HTERT RPE-1 (cell line): ENCODE results near the gene DDX31.
"Not testable (repeated sequence)": the region's sequence is repeated elsewhere in the genome, so short reads cannot be mapped to it uniquely, and the experiment has no call there.

Source experiments
- in situ Hi-C: fragments of 300-500 bp; cut with MboI; formaldehyde crosslinking; loops from 4 replicates; pipeline ENCODE4 v1.14.3; 2020; ENCODE audit warnings: low sequenced_read_pairs

DDX31 gene

DNA sequence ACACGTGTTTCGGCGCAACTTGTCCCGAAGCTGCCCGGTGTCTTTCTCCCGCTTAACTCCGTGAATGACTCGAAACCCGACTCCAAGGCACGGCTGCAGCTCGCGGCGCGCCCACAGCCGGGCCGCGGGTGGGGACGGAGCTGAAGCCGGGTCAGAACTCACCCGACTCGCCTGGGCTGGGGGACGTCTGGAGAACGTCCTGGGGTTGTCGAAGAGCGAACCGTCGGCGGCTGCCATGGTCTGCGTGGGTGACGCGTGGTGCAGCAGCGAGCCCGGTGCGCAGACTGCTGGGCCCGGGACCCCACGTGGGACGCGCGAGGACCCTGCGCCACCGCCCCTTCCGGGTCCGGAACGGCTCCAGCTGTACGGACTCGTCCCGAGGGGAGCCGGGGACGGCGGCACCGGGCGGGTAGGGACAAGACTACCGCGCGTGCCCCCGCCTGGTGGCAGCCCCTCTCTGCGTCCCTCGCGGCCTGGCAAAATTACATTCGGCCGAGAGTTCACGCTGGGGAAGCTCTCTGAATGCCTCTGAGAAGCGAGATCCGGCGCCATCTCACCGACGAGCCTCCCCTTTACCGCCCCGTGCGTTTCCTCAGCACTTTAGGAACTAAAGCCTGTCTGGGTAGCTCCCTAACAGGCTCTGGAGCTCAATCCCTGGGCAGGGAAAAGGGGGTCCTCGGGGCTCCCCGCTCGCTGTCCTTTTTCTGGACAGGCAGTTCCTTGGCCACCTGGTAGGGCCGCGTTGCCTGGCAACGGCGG lies at the start of gene DDX31:
Gene DDX31 (minus strand): TSS at position 286 of the 759 bp plus-strand sequence. CDS start 49 bp downstream, at position 237.
- in situ Hi-C loops = no loop called here

DNA sequence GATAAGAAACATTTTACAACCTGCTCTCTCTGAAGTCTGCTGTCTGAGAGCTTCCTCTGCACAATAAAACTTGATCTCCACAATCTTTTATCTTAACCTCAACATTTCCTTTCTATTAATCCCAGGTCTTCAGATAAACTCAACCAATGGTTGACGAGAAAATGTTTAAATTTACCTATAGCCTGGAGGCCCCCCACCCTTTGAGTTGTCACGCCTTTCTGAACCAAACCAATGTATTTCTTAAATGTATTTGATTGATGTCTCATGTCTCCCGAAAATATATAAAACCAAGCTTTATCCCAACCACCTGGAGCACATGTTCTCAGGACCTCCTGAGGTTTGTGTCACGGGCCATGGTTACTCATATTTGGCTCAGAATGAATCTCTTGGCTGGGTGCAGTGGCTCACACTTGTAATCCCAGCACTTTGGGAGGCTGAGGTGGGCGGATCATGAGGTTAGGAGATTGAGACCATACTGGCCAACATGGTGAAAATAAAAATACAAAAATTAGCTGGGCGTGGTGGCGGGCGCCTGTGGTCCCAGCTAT lies 48.7 kb upstream of the DDX31 start:
- in situ Hi-C loops = not testable (repeated sequence)

DNA sequence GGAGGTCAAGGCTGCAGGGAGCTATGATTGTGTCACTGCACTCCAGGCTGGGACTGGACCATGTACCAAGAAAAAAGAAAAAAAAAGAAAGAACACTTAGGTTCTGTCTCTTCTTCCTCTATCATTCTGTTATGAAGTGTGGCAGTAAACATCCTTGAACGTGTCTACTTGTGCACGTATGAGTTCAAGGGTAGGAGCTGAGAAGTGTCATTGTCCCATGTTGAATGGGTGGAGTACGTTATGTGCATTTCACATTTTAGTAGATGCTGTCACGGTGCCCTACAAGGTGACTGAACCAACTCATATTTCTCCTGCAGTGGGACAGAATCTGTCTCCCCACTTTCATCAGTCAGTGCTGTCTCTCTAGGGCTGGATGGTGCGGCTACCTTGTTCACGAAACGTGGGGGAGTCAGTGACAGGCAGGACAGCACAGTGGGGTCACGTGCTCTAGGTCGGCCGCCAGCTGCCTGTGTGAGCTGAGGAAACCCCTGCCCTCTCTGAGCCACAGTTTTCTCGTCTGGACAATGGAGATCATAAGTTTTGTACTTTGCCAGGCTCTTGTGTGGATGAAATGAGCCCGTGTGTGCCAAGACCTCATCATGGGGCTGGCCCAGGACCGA lies 47.7 kb upstream of the DDX31 start:
- in situ Hi-C loops = no loop called here

DNA sequence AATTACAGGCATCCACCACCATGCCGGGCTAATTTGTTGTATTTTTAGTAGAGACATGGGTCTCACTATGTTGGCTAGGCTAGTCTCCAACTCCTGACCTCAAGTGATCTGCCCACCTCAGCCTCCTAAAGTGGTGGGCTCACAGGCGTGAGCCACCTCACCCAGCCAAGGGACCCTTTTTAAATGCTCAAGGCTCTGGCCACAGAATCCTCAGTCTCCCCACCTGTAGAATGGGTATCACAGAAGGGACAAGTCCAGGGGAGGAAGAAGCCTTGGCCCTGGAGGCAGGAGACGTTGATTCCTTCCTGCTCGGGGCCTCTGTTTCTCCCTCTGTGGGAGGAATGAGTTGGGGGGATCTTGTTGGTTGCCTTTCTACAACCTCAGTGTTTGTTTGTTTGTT lies 46.2 kb upstream of the DDX31 start:
- in situ Hi-C loops = no loop called here

DNA sequence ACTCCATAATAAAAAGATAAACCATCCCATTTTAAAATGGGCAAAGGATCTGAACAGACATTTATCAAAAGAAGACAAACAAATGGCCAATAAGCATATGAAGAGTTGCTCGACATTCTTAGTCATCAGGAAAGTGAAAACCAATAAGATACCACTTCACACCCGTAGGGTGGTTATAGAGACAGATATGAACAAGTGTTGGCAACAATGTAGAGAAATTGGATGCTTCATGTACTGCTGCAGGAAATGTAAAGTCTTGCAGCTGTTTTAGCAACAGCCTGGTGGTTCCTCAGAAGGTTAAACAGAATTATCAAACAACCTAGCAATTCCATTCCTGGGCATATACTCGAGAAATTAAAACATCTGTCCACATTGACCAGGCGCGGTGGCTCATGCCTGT lies 43.0 kb upstream of the DDX31 start:
- in situ Hi-C loops = no loop called here

DNA sequence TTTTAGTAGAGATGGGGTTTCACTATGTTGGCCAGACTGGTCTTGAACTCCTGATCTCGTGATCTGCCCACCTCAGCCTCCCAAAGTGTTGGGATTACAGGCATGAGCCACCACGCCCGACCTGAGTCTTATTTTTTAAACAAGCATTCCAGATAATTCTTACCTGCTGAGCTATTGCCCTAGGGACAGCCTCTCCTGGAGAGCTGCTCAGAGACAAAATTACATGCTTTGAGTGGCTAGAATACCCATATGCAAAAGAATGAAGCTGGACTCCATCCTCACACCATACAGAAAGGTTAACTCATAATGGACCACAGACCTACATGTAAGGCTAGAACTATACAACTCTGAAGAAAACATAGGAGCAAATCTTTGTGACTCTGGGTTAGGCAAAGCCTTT lies 42.1 kb upstream of the DDX31 start:
- in situ Hi-C loops = no loop called here

DNA sequence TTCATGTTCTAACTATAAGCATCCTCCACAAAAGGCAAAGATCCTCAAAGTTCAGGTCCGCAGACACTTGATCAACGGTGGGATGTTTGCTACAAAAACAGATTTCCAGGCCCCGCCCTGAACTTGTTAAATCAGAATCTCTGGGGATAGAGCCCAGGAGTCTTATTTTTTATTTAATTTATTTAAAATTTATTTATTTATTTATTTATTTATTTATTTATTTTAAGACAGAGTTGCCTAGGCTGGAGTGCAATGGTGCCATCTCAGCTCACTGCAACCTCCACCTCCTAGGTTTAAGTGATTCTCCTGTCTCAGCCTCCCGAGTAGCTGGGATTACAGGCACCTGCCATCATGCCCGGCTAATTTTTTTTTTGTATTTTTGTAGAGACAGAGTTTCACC lies 41.4 kb upstream of the DDX31 start:
- in situ Hi-C loops = not testable (repeated sequence)

DNA sequence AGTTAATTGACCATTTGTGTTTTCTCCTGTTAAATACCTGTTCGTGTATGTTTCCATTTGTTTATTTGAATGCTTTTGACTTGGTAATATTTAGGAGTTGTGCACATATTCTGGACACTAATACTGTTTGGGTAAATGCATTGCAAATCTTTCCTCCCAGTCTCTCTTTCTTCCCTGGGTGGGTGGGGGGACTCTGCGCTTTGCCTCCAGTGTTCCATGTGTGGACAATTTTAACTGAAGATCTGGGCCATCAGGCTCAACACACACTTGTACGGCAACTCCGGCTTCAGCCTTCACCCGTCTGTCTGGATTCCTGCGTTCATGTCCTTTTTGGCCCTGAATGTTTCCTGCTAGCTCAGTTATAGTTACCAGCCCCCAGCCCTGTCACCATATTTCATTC lies 40.5 kb upstream of the DDX31 start:
- in situ Hi-C loops = no loop called here

DNA sequence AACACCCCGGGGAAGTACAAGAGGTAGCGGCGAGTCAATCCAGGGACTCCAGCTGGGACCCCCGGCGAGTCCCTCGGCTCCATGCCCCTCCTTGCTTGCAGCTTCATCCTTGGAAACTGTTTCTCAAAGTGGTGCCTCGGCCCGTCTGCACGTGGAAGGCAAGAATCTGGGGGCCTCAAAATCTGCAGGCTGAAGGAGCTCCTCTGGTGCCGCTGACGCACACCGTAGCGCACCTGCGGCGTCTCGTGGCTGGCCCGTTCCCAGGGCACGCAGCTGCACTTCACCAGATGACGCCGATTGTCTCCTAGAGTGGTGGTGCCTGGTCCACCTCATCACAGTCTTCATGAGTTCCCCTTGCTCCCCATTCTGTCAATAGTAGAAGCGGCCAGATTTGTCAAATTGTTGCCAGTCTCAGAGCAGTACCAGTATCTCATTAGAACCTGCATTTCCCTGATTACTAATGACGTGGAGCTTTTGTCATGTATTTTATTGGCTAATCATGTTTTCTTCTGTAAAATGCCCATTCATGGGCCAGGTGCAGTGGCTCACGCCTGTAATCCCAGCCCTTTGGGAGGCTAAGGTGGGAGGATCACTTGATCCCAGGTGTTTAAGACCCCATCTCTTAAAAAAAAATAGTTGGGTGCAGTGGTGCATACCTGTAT lies 39.1 kb upstream of the DDX31 start:
- in situ Hi-C loops = no loop called here

DNA sequence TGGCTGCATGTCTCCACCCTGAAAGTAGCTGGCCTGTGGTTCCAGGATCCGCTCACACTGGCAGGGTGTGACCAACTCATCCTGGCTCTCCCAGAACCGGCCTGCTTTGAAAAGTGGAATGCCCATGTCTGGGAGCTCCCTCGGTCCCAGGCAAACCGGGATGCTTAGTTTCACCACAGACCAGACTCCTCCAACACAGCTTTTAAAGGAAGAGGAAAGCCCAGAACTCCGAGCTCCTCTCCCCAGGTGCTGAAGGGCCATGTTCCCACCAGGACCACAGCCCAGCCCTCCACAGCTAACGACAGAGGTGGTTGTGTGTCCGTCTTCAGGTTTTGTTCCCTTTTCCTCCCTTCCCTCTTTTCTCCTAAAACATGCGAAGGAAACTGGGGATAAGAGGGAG lies 38.5 kb upstream of the DDX31 start:
- in situ Hi-C loops = no loop called here

DNA sequence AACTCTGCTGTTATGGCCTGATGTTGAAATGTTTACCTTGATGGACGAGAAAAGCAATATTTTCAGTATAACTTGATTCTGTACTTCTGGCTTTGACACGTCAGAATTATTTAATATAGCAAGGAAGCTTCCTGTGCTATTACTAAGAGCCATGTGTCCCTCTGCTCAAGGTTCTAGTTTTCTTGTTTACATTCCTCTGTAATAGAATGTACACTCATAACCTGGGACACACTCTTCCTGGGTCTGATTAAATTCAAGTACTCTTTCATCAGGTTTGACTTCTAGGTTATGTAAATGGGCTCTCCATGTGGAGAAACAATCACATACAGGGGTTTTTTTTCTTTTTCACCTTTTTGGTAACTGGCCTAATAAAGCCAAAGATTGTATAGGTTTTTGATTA lies 33.6 kb upstream of the DDX31 start:
- in situ Hi-C loops = no loop called here

DNA sequence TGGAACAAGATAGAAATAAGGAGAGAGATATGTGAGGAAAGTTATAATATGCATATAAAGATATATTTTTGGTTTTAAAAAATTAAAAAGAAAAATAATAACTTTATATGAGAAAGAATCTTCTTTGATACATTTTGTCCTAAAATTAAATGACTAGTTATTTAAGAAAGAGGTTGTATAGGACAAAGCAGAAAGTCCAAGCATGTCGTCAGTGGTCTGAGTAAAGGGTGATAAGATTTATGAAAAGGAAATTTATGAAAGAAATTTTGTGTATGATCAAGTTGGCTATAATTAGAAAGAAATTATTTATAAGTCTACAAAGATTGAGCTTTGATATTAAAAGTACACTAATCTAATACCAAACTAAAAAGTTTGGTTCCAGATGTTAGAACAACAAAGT lies 32.5 kb upstream of the DDX31 start:
- in situ Hi-C loops = no loop called here

DNA sequence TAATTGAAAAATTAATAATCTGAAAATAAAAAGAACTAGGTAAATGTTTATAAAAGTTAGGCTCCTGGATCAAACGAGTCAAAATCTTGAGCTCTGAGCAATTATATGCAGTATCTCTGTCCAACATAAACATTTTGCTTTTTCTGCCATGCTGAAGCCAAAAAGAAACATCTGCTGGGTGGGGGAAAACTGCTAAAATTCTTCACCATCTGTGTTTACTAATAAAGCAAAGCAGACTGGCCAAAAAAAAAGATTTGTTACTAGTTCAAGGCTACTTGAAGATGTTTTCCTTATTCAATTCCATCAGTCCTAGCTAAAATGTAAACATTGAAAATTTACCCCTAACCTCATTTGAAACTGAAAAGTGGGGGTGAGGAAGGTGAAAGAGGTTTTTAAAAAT lies 30.2 kb upstream of the DDX31 start:
- in situ Hi-C loops = no loop called here

DNA sequence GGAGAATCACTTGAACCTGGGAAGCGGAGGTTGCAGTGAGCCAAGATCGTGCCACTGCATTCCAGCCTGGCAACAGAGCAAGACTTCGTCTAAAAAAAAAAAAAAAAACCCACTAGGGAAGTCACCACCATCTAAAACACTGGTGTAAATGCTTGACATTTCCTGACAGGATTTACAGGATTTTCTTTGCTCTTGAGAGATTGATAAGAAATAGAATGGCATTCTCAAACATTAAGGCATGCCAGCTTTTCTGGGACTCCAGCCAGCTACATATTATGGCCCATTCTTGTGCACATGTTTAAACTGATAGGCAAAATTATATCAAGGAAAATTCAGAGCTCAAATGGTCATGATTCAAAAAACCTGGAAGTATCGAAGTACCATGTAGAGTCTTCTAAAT lies 29.2 kb upstream of the DDX31 start:
- in situ Hi-C loops = no loop called here

DNA sequence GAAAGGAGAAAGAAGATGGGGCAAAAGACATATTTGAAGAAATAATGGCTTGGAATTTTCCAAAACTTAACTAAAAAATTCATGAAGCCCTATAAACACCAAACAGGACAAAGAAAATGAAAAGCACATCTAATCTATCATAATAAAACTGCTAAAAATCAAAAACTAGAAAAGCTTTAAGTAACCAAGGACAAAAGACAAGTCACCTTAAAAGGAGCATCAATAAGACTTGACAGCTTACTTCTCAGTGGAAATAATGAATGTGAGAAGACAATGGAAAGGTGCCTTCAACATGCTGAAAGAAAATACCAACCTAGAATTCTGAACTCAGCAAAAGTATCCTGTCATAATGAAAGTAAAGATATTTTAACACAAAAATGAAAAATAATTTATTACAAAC lies 27.4 kb upstream of the DDX31 start:
- in situ Hi-C loops = no loop called here

DNA sequence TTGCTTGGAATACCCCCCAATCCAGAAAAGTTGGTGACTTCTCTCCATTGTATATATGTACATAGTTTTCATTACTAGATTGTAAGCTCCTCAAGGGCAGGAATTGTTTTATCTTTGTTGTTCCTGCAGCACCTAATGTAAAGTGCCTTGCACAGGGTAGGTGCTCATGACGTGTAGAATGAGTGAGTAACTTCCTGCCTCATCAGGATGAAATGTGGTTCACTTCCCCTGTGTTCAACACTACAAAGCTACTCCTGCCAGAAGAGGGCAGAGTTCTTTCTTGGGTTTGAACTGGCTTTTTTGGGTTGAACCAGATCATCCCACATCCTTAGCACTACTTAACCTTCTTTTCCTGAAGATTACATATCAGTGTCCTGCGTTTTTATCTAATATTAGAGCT lies 24.4 kb upstream of the DDX31 start:
- in situ Hi-C loops = no loop called here

DNA sequence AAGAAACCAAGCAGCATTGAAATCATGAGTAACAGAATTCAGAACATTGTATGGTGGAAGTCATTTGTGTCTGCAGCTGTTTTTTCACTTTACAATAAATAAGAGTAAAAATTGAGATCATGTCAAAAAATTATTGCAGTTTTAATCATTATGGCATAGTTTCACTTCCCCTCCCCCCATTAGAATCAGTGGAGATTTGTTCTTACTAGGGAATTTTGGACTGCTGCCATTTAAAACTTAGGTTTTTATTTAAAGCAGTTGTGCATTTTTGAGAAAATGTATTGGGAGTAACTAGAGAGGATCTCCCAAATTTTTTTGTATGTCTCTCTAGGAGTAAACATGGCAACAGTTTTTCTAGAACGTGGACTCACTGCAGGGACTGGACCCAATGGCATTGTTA lies 20.9 kb upstream of the DDX31 start:
- in situ Hi-C loops = no loop called here

DNA sequence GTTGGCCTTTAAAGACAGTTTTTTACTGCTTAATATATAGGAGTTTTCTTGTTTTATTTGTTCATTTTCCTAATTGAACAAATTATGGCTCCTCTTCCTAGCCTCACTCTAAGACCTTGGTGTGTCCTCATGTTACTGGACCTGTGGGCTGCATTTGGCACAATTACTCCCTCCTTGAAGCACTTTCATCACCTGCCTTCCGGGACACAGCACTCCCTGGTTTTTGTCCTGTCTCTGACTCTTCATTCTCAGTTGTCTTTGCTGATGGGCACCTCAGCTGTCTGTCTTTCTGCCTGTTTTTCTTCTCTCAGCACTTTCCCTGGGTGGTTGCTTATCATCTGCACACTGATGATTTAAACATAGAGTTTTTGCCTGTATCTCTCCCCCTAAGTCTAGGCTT lies 14.1 kb upstream of the DDX31 start:
- in situ Hi-C loops = no loop called here

DNA sequence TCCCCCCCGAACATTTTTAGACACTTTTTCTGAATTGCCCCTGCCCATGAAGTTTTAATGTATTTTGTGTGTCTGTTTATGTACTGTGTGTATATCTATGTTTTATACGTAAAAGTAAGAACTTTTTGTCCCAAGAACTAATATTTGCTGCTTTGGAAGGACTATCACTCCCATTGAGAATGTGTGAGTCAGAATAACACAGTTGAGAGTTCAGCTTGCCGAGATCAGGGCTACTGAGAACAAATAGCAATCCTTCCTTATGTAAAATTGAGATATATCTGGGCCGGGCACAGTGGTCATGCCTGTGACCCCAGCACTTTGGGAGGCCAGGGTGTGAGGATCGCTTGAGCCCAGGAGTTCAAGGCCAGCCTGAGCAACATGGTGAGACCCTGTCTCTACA lies 11.8 kb upstream of the DDX31 start:
- in situ Hi-C loops = no loop called here

DNA sequence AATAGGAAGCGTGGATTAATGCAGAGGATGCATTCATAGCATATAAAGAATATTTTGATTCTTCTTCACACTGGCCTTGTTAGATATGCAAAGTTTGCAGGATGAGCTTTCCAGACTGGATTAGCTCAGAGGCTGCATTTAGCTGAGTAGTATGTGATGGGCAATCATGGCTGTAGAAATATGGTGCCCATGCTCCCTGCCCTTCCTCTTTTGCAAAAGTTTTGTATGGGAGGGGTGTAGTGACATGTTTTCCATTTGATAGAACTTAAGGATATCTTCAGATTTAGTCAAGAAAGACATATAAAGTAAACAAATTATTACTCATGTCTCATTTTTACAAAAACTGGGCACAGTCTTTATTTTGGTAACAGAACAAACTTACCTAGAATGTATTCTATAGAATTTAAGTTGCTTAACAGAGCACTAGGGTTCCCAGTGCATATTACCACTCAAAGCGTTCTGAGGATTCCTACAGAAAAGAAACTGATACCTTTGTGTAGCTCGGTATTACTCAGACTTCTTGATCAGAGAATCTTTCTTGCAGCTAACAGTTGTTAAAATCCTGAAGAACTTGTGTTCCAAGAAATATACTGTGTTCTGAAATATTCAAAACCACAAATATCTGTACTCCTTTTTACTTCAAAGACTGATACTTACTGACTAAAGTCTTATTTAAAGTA lies 10.3 kb upstream of the DDX31 start:
- in situ Hi-C loops = no loop called here

DNA sequence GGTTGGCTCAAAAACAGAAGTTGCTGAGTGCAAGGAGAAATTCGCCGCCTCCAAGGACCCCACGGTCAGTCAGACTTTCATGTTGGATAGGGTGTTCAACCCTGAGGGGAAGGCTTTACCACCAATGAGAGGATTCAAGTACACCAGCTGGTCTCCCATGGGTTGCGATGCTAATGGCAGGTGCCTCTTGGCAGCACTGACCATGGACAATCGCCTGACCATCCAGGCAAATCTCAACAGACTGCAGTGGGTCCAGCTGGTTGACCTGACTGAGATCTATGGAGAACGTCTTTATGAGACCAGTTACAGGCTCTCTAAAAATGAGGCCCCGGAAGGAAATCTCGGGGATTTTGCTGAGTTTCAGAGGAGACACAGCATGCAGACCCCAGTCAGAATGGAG lies 8.2 kb upstream of the DDX31 start:
- in situ Hi-C loops = no loop called here
